ENCODE measurements around the gene PRKCH. TPM values are rescaled to one million over a fixed set of nuclear protein-coding genes. Genes with fewer than 3 reads are reported as not detected.

The PRKCH gene
- total and polyA plus RNA-seq, 2 experiments from 2014 or later, result 2.4 to 3.5 TPM

DNA sequence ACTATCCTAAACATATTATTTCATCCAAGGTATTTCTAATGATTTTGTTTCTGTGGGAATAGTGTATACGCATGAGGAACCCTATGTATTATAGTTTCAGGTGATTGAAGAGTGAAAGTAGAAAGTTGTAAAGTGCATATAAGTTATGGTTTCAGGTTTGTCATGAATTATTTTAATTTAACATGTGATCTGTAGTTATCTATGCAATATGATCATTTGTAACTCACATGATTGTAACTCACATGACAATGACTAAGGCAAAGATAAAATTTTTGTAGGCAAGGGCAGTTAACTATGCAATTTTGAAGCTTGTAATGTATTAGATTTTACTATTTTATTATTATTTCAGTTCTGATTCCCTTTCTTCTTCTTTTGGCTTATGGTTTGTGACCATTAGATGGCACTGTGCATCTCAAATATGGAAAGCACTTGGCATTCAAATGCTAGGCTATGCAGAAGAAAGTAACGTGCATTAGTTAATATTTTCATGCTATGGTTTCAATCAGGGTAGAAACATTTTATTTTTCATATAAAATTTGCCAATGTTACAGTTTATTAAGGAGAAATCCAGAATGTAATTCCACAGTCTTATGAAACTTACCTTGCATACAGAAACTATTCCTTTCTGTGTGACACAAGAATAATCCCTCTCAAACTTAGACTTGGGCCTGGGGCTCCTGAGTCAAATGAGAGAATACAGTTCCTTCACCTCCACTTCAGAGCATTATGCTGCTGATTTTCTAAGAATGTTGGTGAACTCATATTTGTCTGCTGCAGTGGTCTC is 24.5 kb upstream of the PRKCH start:
- 3 to 6% methylated on average over 2 of the region's 2 CpGs for WGBS, 2 experiments (ENCODE audit: low coverage in 1 of 2, low lambda C conversion rate in 2 of 2, missing lambda C conversion rate in 2 of 2)
- DNase-seq, result peak; percentile 67
- Histone ChIP-seq H3K4me2 (ENCODE audit: unreplicated experiment) (no peak overlapping the region), H3K9ac (no peak overlapping the region), H3K36me3 (ENCODE audit: low read depth) (no peaks in the 10 kb centered on the region), H2AFZ (no peak overlapping the region), H3K4me3 (no peak overlapping the region), H3K4me1 (ENCODE audit: insufficient read depth) (no peaks in the 10 kb centered on the region), H3F3A (ENCODE audit: insufficient read depth) (no peaks in the 10 kb centered on the region), H3K9me2 (ENCODE audit: insufficient read depth) (no peaks in the 10 kb centered on the region), H3K27ac (no peak overlapping the region), H3K9me3 (ENCODE audit: low read depth) (no peaks in the 10 kb centered on the region), H3K27me3 (replicated peaks; ENCODE audit: insufficient read depth) (0 out of 2 replicates have a peak, but pooled peaks cover 2% of the 10 kb centered on the region), H4K20me1 (ENCODE audit: insufficient read depth) (no peaks in the 10 kb centered on the region), H3K79me2 (ENCODE audit: insufficient read depth) (no peaks in the 10 kb centered on the region)
- TF ChIP-seq EZH2 (IDR thresholded peaks at IDR 0.05; ENCODE audit: insufficient read depth, poor library complexity, severe bottlenecking) (no peak), EZH2phosphoT487 (IDR thresholded peaks at IDR 0.05; ENCODE audit: insufficient read depth, low read depth) (no peak)
- in situ Hi-C loops (cut with MboI), result loop anchor here (25.0 kb wide), 1 partner anchor 960 kb away; no protein-coding TSS in a partner anchor

DNA sequence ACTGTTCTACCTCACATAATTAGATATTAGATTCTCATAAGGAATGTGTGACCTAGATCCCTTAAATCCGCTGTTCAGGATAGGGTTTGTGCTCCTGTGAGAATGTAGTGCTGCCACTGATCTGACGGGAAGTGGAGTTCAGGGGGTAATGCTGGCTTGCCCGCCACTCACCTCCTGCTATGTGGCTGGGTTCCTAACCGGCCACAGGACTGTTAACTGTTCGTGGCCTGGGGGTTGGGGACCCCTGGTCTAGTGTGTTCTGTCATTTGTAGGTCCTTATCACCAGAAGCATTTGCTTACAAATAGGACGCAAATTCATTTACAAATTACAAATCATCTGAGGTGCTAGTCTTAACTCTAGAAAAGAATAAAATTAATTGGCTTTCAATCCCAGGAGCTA is 23.8 kb upstream of the PRKCH start:
- 67 to 69% methylated on average over 6 of the region's 6 CpGs for whole genome bisulfite sequencing, 2 experiments (ENCODE audit: low coverage in 1 of 2, low lambda C conversion rate in 2 of 2, missing lambda C conversion rate in 2 of 2)
- H3K4me2 ChIP-seq (ENCODE audit: unreplicated experiment), result no peak overlapping the region
- no peak for DNase-seq
- in situ Hi-C loops (cut with MboI), result loop anchor here (25.0 kb wide), 1 partner anchor 960 kb away; no protein-coding TSS in a partner anchor
- no peak overlapping the region for H3K27ac ChIP-seq
- no peak overlapping the region for H3K9ac ChIP-seq
- peaks cover 9% of the 10 kb centered on the region for H3K27me3 ChIP-seq (replicated peaks; ENCODE audit: insufficient read depth)
- H3F3A ChIP-seq (ENCODE audit: insufficient read depth), result no peaks in the 10 kb centered on the region
- no peaks in the 10 kb centered on the region for H3K9me2 ChIP-seq (ENCODE audit: insufficient read depth)
- no peaks in the 10 kb centered on the region for H4K20me1 ChIP-seq (ENCODE audit: insufficient read depth)
- no peaks in the 10 kb centered on the region for H3K79me2 ChIP-seq (ENCODE audit: insufficient read depth)
- H3K9me3 ChIP-seq (ENCODE audit: low read depth), result no peaks in the 10 kb centered on the region
- no peak overlapping the region for H2AFZ ChIP-seq
- TF ChIP-seq EZH2phosphoT487 (IDR thresholded peaks at IDR 0.05; ENCODE audit: insufficient read depth, low read depth) (no peak), EZH2 (IDR thresholded peaks at IDR 0.05; ENCODE audit: insufficient read depth, poor library complexity, severe bottlenecking) (no peak)
- H3K4me1 ChIP-seq (ENCODE audit: insufficient read depth), result no peaks in the 10 kb centered on the region
- H3K36me3 ChIP-seq (ENCODE audit: low read depth), result no peaks in the 10 kb centered on the region
- no peak overlapping the region for H3K4me3 ChIP-seq

DNA sequence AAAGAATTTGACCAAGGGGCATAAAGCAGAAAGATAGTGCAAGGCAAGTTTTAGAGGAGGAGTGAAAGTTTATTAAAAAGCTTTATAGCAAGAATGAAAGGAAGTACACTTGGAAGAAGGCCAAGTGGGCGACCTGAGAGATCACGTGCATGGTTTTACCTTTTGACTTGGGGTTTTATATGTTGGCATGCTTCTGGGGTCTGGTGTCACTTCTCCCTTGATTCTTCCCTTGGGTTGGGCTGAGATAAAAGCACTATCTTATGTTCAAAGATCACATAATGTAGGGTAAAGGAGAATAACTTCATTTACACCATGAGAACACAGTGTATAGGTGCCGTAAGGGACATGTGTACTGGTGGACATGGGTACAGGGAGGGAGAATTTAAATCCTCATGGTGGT is 22.6 kb upstream of the PRKCH start:
- Histone ChIP-seq H3K9me2 (ENCODE audit: insufficient read depth) (no peaks in the 10 kb centered on the region), H3K79me2 (ENCODE audit: insufficient read depth) (no peaks in the 10 kb centered on the region), H3K9ac (no peak overlapping the region), H3K4me3 (no peak overlapping the region), H3K27me3 (replicated peaks; ENCODE audit: insufficient read depth) (peaks cover 16% of the 10 kb centered on the region), H3K4me2 (ENCODE audit: unreplicated experiment) (no peak overlapping the region), H4K20me1 (ENCODE audit: insufficient read depth) (no peaks in the 10 kb centered on the region), H3K27ac (no peak overlapping the region), H3K9me3 (ENCODE audit: low read depth) (no peaks in the 10 kb centered on the region), H2AFZ (no peak overlapping the region), H3F3A (ENCODE audit: insufficient read depth) (no peaks in the 10 kb centered on the region), H3K36me3 (ENCODE audit: low read depth) (no peaks in the 10 kb centered on the region), H3K4me1 (ENCODE audit: insufficient read depth) (no peaks in the 10 kb centered on the region)
- TF ChIP-seq EZH2 (IDR thresholded peaks at IDR 0.05; ENCODE audit: insufficient read depth, poor library complexity, severe bottlenecking) (no peak), EZH2phosphoT487 (IDR thresholded peaks at IDR 0.05; ENCODE audit: insufficient read depth, low read depth) (no peak)
- in situ Hi-C loops (cut with MboI), result loop anchor here (25.0 kb wide), 1 partner anchor 962 kb away; no protein-coding TSS in a partner anchor
- 37 to 39% methylated on average over 3 of the region's 3 CpGs for WGBS, 2 experiments (ENCODE audit: low coverage in 1 of 2, low lambda C conversion rate in 2 of 2, missing lambda C conversion rate in 2 of 2)
- DNase-seq, result no peak

DNA sequence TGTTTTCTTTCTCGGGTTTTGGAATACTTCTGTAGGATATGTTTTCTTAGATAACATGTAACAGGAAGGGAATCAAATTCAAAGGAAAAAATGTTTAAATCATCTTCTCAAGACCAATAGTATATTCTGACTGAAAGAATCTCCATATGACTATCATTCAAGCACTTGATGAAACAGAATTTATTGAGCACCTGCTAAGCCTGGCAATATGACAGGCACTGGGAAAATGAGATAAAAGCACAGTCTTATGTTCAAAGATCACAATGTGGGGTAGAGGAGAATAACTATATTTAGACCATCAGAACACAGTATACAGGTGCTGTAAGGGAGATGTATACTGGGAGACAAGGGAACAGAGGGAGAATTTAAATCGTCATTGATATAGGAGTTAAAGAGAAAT is 21.2 kb upstream of the PRKCH start:
- H3K4me3 ChIP-seq, result no peak overlapping the region
- TF ChIP-seq EZH2phosphoT487 (IDR thresholded peaks at IDR 0.05; ENCODE audit: insufficient read depth, low read depth) (no peak), EZH2 (IDR thresholded peaks at IDR 0.05; ENCODE audit: insufficient read depth, poor library complexity, severe bottlenecking) (no peak)
- H3K36me3 ChIP-seq (ENCODE audit: low read depth), result no peaks in the 10 kb centered on the region
- H3K27me3 ChIP-seq (replicated peaks; ENCODE audit: insufficient read depth), result peaks cover 16% of the 10 kb centered on the region
- H3F3A ChIP-seq (ENCODE audit: insufficient read depth), result no peaks in the 10 kb centered on the region
- H3K79me2 ChIP-seq (ENCODE audit: insufficient read depth), result no peaks in the 10 kb centered on the region
- H3K4me1 ChIP-seq (ENCODE audit: insufficient read depth), result no peaks in the 10 kb centered on the region
- H2AFZ ChIP-seq, result no peak overlapping the region
- H4K20me1 ChIP-seq (ENCODE audit: insufficient read depth), result no peaks in the 10 kb centered on the region
- DNase-seq, result no peak
- no peaks in the 10 kb centered on the region for H3K9me3 ChIP-seq (ENCODE audit: low read depth)
- H3K9me2 ChIP-seq (ENCODE audit: insufficient read depth), result no peaks in the 10 kb centered on the region
- H3K4me2 ChIP-seq (ENCODE audit: unreplicated experiment), result no peak overlapping the region
- WGBS, 2 experiments (ENCODE audit: low coverage in 1 of 2, low lambda C conversion rate in 2 of 2, missing lambda C conversion rate in 2 of 2), result 60 to 72% methylated on average over 2 of the region's 2 CpGs
- in situ Hi-C loops (cut with MboI), result loop anchor here (10.0 kb wide), 1 partner anchor 535 kb away; no protein-coding TSS in a partner anchor
- H3K27ac ChIP-seq, result no peak overlapping the region
- no peak overlapping the region for H3K9ac ChIP-seq

Measured in GM23248 (cell line).